Panc1 (cell line): ENCODE data around the gene CKB.

Source experiments
- CTCF ChIP-seq: fragments of 450-650 bp; IDR thresholded peaks from 2 replicates; pipeline ENCODE4 v1.5.1; 2017; ENCODE audit warnings: mild to moderate bottlenecking
- POLR2AphosphoS5 ChIP-seq: IDR thresholded peaks from 2 replicates; pipeline ENCODE4 v1.6.1; 2012; ENCODE audit warnings: mild to moderate bottlenecking, low read depth, low read length, moderate library complexity

GRCh38 chr14:103523575-103523954 is 935 bp upstream of the CKB start:
- TF ChIP-seq CTCF (no peak), POLR2AphosphoS5 (no peak)
